OCI-LY7 (cell line): ENCODE data around the gene ECI1.

Experiments
- EZH2phosphoT487 ChIP-seq: fragments of 200-600 bp; sonication (generic); IDR thresholded peaks from 2 replicates; pipeline ENCODE4 v1.6.1; 2018; ENCODE audit warnings: low read depth, borderline replicate concordance, mild to moderate bottlenecking, mixed run types, antibody characterized with exemption, low read length, moderate library complexity, mixed read lengths
- TF ChIP-seq, protein P1 (sequence below): fragments of 200-600 bp; sonication (generic); conservative IDR thresholded peaks from 2 replicates; pipeline ENCODE4 v1.5.1; 2014; ENCODE audit warnings: mild to moderate bottlenecking, antibody characterized with exemption, low read length, moderate library complexity, mixed read lengths

DNA sequence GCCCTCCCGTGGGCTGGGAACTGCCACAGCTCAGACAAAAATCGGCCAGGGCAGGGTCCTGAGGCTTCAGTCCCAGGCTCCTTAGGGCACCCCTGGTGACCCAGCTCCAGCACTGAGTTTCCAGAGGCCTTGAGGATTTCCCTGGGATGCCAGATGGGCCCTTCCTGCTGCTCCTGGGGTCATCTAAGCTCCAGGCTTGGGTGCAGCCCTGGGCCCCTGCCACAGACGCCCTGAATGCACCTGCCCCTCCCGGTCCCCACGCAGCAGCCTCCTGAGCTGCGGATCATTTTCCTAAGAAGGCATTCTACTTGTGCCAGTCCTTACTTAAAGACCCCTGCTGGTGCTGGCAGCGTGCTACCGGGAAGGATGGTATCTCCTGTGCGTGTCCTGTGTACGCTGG is 22.5 kb upstream of the ECI1 start:
- TF ChIP-seq, protein P1, sequence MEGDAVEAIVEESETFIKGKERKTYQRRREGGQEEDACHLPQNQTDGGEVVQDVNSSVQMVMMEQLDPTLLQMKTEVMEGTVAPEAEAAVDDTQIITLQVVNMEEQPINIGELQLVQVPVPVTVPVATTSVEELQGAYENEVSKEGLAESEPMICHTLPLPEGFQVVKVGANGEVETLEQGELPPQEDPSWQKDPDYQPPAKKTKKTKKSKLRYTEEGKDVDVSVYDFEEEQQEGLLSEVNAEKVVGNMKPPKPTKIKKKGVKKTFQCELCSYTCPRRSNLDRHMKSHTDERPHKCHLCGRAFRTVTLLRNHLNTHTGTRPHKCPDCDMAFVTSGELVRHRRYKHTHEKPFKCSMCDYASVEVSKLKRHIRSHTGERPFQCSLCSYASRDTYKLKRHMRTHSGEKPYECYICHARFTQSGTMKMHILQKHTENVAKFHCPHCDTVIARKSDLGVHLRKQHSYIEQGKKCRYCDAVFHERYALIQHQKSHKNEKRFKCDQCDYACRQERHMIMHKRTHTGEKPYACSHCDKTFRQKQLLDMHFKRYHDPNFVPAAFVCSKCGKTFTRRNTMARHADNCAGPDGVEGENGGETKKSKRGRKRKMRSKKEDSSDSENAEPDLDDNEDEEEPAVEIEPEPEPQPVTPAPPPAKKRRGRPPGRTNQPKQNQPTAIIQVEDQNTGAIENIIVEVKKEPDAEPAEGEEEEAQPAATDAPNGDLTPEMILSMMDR, result no peak
- TF ChIP-seq EZH2phosphoT487, result no peak
